Chondrocyte (in vitro differentiated cells): ENCODE measurements around the gene SCNN1A. TPM values are rescaled to one million over a fixed set of nuclear protein-coding genes. Genes with fewer than 3 reads are reported as not detected.

Source experiments
- DNase-seq: peaks from one replicate; pipeline ENCODE4 v3.0.0; 2021; ENCODE audit warnings: mixed read lengths, low spot score
- H3K27ac Mint-ChIP-seq: one replicate; pipeline ENCODE4 v1.8.0; 2021; ENCODE audit warnings: mild to moderate bottlenecking, moderate library complexity, mixed read lengths; ENCODE audit not compliant: unreplicated experiment
- H3K27me3 Mint-ChIP-seq: 2 replicates; pipeline ENCODE4 v1.8.0; 2021; ENCODE audit warnings: low read depth, mixed read lengths
- H3K36me3 Mint-ChIP-seq: 2 replicates; pipeline ENCODE4 v1.8.0; 2021; ENCODE audit warnings: low read depth, mixed read lengths
- H3K4me1 Mint-ChIP-seq: 2 replicates; pipeline ENCODE4 v1.8.0; 2021; ENCODE audit warnings: low read depth, mild to moderate bottlenecking, mixed read lengths
- H3K4me3 Mint-ChIP-seq: one replicate; pipeline ENCODE4 v1.8.0; 2021; ENCODE audit warnings: mild to moderate bottlenecking, moderate library complexity, mixed read lengths; ENCODE audit not compliant: unreplicated experiment
- H3K9me3 Mint-ChIP-seq: 2 replicates; pipeline ENCODE4 v1.8.0; 2021; ENCODE audit warnings: low read depth, mixed read lengths
- total RNA-seq: library from RNA; stranded (reverse); gene quantifications from 3 replicates; pipeline ENCODE4 v1.2.1, GENCODE V29; 2021
- TF ChIP-seq, protein P1 (sequence below): fragments of 200-600 bp; sonication (generic); IDR thresholded peaks from 2 replicates; pipeline ENCODE4 v1.5.0; 2021; ENCODE audit warnings: antibody characterized with exemption, mild to moderate bottlenecking, moderate library complexity

SCNN1A gene
- total RNA-seq, 1 donor from 2014 or later: 0.87 TPM

DNA sequence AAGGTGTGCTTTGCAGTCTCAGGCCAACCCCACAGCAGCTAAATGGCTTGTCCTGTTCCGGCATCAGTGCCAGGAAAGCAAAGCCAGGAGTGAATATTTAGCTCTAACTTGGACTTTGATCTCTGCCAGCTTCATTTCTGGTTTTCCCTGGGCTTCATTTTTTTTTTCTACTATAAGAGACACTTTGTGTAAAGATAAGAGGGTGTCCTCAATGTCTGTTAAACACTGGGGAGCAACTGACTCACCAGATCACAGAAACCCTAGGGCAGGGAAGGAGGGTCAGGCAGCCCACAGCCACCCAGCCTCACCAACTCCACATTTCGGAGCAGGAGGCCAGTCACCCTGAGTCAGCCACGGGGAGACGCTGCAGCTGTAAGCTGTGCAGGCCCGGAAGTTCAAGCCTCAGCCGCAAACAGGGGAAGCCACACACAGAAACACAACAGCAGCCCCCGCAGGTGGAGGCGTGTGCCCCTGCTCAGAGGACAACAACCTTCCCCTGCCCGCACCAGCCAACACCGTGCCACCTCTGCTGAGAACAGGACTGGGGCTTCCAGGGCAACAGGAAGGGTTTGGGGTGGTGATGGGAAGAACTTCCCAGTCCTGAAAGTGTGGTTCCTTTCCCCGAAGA, 39.8 kb downstream of the SCNN1A start:
- peak; percentile 92 for DNase-seq
- Mint-ChIP-seq H3K27me3 (no peaks in the 10 kb centered on the region), H3K36me3 (peaks cover 22% of the 10 kb centered on the region), H3K9me3 (no peaks in the 10 kb centered on the region), H3K4me1 (peaks cover 4% of the 10 kb centered on the region), H3K27ac (no peak overlapping the region), H3K4me3 (no peak overlapping the region)
- TF ChIP-seq, protein P1, sequence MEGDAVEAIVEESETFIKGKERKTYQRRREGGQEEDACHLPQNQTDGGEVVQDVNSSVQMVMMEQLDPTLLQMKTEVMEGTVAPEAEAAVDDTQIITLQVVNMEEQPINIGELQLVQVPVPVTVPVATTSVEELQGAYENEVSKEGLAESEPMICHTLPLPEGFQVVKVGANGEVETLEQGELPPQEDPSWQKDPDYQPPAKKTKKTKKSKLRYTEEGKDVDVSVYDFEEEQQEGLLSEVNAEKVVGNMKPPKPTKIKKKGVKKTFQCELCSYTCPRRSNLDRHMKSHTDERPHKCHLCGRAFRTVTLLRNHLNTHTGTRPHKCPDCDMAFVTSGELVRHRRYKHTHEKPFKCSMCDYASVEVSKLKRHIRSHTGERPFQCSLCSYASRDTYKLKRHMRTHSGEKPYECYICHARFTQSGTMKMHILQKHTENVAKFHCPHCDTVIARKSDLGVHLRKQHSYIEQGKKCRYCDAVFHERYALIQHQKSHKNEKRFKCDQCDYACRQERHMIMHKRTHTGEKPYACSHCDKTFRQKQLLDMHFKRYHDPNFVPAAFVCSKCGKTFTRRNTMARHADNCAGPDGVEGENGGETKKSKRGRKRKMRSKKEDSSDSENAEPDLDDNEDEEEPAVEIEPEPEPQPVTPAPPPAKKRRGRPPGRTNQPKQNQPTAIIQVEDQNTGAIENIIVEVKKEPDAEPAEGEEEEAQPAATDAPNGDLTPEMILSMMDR: peak; percentile 77

GRCh38 chr12:6334940-6335450, 40.4 kb downstream of the SCNN1A start:
- Mint-ChIP-seq H3K36me3 (peaks cover 26% of the 10 kb centered on the region), H3K9me3 (no peaks in the 10 kb centered on the region), H3K27ac (no peak overlapping the region), H3K4me3 (no peak overlapping the region), H3K27me3 (no peaks in the 10 kb centered on the region), H3K4me1 (peaks cover 4% of the 10 kb centered on the region)
- TF ChIP-seq, protein P1: no peak
- peak; percentile 74 for DNase-seq

DNA sequence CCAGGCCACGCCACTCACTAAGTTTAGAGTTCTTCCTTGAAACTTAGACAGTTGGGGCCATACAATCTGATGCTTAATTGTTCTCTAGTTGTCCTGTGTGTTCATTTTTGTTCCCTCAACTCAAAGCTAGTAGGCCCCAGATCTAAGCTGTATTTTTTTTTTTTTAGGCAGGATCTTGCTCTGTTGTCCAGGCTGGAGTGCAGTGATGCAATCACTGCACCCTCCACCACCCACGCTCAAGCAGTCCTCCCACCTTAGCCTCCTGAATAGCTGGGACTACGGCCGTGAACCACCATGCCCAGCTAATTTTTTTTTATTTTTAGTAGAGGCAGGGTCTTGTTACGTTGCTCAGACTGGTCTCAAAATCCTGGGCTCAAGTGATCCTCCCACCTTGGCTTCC, 41.0 kb downstream of the SCNN1A start:
- H3K27me3 Mint-ChIP-seq: no peaks in the 10 kb centered on the region
- H3K4me3 Mint-ChIP-seq: no peak overlapping the region
- TF ChIP-seq, protein P1: no peak
- peaks cover 4% of the 10 kb centered on the region for H3K4me1 Mint-ChIP-seq
- no peaks in the 10 kb centered on the region for H3K9me3 Mint-ChIP-seq
- DNase-seq: no peak
- H3K36me3 Mint-ChIP-seq: peaks cover 28% of the 10 kb centered on the region
- H3K27ac Mint-ChIP-seq: peak overlapping the region; percentile 90

DNA sequence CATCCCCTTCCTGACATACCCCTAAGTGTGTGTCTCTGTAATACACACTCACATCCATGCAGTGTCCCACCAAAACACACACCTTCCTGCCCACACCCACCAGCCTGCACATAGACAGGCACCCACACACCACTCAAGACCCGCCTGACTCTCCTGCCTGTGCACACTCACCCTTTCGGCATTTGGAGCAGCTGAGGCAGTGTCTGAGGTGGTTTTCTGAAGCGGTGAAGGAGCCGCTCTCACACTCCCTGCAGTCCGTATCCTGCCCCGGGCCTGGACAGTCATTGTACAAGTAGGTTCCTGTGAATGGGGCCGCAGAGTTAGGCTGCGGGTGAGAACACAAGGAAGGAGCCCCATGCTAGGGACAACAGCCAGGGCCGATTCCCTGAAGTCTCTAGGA, 41.8 kb downstream of the SCNN1A start:
- peaks cover 29% of the 10 kb centered on the region for H3K36me3 Mint-ChIP-seq
- TF ChIP-seq, protein P1: no peak
- peaks cover 4% of the 10 kb centered on the region for H3K4me1 Mint-ChIP-seq
- H3K27me3 Mint-ChIP-seq: no peaks in the 10 kb centered on the region
- H3K9me3 Mint-ChIP-seq: no peaks in the 10 kb centered on the region
- peak overlapping the region; percentile 90 for H3K27ac Mint-ChIP-seq
- no peak overlapping the region for H3K4me3 Mint-ChIP-seq
- peak; percentile 68 for DNase-seq

GRCh38 chr12:6333029-6333428, 42.3 kb downstream of the SCNN1A start:
- peak; percentile 62 for DNase-seq
- Mint-ChIP-seq H3K36me3 (peaks cover 33% of the 10 kb centered on the region), H3K4me3 (no peak overlapping the region), H3K27me3 (no peaks in the 10 kb centered on the region), H3K9me3 (no peaks in the 10 kb centered on the region), H3K27ac (peak overlapping the region; percentile 90), H3K4me1 (peaks cover 4% of the 10 kb centered on the region)
- TF ChIP-seq, protein P1: no peak
